ENCODE measurements around the gene TAF10.

DNA sequence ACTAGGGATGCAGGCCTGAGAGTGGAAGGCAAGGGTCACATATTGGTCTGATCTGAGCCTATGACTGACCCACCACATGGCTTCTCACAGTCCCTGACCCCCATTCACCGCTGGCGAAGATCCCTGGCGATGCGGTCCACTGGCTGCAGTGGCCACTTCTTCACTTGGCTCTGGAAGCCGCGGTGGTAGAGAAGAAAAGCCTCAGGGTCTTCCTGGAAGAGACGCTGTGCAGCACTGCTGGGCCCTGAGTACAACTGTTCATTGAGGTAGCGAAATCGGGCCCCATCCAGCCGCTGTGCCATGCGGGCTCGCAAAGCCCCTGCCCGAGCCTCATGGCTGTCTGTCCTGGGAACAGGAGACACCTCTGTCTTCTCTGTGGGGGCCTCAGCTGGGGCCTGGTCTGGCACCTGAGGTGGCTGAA is 11.0 kb downstream of the TAF10 start:
- TF ChIP-seq, protein P1, sequence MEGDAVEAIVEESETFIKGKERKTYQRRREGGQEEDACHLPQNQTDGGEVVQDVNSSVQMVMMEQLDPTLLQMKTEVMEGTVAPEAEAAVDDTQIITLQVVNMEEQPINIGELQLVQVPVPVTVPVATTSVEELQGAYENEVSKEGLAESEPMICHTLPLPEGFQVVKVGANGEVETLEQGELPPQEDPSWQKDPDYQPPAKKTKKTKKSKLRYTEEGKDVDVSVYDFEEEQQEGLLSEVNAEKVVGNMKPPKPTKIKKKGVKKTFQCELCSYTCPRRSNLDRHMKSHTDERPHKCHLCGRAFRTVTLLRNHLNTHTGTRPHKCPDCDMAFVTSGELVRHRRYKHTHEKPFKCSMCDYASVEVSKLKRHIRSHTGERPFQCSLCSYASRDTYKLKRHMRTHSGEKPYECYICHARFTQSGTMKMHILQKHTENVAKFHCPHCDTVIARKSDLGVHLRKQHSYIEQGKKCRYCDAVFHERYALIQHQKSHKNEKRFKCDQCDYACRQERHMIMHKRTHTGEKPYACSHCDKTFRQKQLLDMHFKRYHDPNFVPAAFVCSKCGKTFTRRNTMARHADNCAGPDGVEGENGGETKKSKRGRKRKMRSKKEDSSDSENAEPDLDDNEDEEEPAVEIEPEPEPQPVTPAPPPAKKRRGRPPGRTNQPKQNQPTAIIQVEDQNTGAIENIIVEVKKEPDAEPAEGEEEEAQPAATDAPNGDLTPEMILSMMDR (IDR thresholded peaks at IDR 0.05): no peak
- TF ChIP-seq POLR2AphosphoS5 (IDR thresholded peaks at IDR 0.05): no peak
- no peak for TF ChIP-seq EP300 (IDR thresholded peaks at IDR 0.05; ENCODE audit: low read depth)

Measured in transverse colon (tissue), 4 donors.